Erythroblast (primary cell): ENCODE results near the gene NKIRAS1.

Experiments
- GATA1 ChIP-seq: IDR thresholded peaks from 2 replicates; pipeline ENCODE4 v1.6.1; 2011; ENCODE audit warnings: low read depth, mild to moderate bottlenecking, control low read depth, low read length, moderate library complexity
- POLR2A ChIP-seq: IDR thresholded peaks from 2 replicates; pipeline ENCODE4 v1.6.1; 2011; ENCODE audit warnings: mild to moderate bottlenecking, low read length

DNA sequence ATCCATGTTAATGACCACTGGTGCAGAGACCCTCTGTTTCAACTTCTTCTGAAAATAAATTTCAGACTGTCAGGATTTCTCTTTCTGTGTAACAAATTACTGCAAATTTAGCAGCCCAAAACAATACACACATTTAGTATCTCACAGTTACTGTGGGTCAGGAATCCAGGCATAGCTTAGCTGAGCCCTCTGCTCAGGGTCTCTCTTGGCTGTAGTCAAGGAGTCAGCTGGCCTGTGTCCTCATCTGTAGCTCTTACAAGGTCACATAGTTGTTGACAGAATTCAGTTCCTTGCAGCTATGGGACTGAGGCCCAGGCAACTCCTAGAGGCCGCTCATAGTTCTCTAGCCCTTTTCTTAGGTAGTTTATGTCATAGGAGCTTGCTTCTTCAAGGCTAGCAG lies 51.9 kb downstream of the NKIRAS1 start:
- TF ChIP-seq POLR2A (no peak), GATA1 (no peak)
